ENCODE measurements around the gene ITGA1. TPM values are rescaled to one million over a fixed set of nuclear protein-coding genes. Genes with fewer than 3 reads are reported as not detected.

Gene ITGA1
- total RNA-seq, 4 donors from 2014 or later = 41.8 to 94.0 (median 69.6) TPM

DNA sequence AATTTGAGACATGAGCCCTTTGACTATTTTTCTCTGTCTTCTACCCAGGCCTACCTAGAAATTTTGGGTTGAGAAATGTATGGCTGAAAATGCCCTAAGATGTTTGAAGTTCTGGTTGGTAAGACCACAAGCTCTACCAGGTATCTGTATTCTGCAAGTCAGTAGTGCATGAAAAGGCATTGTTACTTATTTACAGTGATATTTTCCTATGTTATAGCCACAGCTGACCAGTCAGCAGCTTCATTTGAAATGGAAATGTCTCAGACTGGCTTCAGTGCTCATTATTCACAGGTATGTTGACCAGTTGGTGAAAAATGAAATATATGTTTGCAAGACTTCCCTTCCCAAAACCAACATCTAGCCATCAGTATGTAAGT, 109.5 kb downstream of the ITGA1 start:
- DNase-seq = no peak
- peak overlapping the region in 1 of 2 donors; percentile 71 for H3K27ac ChIP-seq
- no peak overlapping the region for H3K4me3 ChIP-seq
- no peaks in the 10 kb centered on the region for H3K27me3 ChIP-seq
- TF ChIP-seq POLR2A (IDR thresholded peaks at IDR 0.05) = no peak
- TF ChIP-seq, protein P1, sequence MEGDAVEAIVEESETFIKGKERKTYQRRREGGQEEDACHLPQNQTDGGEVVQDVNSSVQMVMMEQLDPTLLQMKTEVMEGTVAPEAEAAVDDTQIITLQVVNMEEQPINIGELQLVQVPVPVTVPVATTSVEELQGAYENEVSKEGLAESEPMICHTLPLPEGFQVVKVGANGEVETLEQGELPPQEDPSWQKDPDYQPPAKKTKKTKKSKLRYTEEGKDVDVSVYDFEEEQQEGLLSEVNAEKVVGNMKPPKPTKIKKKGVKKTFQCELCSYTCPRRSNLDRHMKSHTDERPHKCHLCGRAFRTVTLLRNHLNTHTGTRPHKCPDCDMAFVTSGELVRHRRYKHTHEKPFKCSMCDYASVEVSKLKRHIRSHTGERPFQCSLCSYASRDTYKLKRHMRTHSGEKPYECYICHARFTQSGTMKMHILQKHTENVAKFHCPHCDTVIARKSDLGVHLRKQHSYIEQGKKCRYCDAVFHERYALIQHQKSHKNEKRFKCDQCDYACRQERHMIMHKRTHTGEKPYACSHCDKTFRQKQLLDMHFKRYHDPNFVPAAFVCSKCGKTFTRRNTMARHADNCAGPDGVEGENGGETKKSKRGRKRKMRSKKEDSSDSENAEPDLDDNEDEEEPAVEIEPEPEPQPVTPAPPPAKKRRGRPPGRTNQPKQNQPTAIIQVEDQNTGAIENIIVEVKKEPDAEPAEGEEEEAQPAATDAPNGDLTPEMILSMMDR (IDR thresholded peaks at IDR 0.05) = no peak
- H3K9me3 ChIP-seq = no peaks in the 10 kb centered on the region
- peaks cover 0 to 6% of the 10 kb centered on the region in 2 donors for H3K4me1 ChIP-seq
- intact Hi-C loops (cut with DNase I; ENCODE audit: low total_unique reads) = no loop called here
- H3K36me3 ChIP-seq = no peaks in the 10 kb centered on the region

- H3K36me3 ChIP-seq = no peaks in the 10 kb centered on the region
- no peak overlapping the region for H3K27ac ChIP-seq
- H3K27me3 ChIP-seq = no peaks in the 10 kb centered on the region
- no peak for DNase-seq
- H3K4me1 ChIP-seq = peaks cover 0 to 6% of the 10 kb centered on the region in 2 donors
- no peaks in the 10 kb centered on the region for H3K9me3 ChIP-seq
- intact Hi-C loops (cut with DNase I; ENCODE audit: low total_unique reads) = no loop called here
- no peak overlapping the region for H3K4me3 ChIP-seq
- TF ChIP-seq POLR2A (IDR thresholded peaks at IDR 0.05) = no peak
- TF ChIP-seq, protein P1 (IDR thresholded peaks at IDR 0.05) = no peak
Measured at GRCh38 chr5:52898961-52899680, 111.4 kb downstream of the ITGA1 start.

- TF ChIP-seq, protein P1 (IDR thresholded peaks at IDR 0.05) = no peak
- intact Hi-C loops (cut with DNase I; ENCODE audit: low total_unique reads) = no loop called here
- Histone ChIP-seq H3K27ac (no peak overlapping the region), H3K9me3 (no peaks in the 10 kb centered on the region), H3K4me3 (no peak overlapping the region), H3K4me1 (no peaks in the 10 kb centered on the region), H3K27me3 (no peaks in the 10 kb centered on the region), H3K36me3 (no peaks in the 10 kb centered on the region)
- no peak for DNase-seq
Measured at GRCh38 chr5:52903142-52903541, 115.4 kb downstream of the ITGA1 start.

GRCh38 chr5:52906343-52906742, 118.6 kb downstream of the ITGA1 start:
- TF ChIP-seq, protein P1 (IDR thresholded peaks at IDR 0.05) = no peak
- no peak for TF ChIP-seq POLR2A (IDR thresholded peaks at IDR 0.05)
- H3K27ac ChIP-seq = no peak overlapping the region
- intact Hi-C loops (cut with DNase I; ENCODE audit: low total_unique reads) = no loop called here

DNA sequence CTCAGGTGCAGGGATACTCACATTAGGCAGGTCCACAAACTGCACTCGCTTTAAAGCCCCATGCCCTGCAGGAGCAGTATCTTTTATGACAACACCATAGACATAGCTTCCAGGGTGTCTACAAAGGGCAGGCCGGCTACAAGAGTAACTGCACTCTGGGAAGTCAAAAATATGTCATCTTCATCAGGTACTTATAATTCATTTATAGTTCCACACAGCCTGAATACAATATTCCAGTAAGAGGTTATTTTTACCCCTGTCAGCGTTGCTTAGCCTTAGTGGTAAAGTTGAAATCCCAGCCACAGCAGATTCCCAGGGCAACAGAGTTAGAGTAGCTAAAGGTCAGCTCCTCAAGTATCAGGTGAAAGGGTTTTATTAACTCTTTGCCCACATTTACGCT, 119.1 kb downstream of the ITGA1 start:
- Histone ChIP-seq H3K27me3 (no peaks in the 10 kb centered on the region), H3K27ac (no peak overlapping the region), H3K36me3 (no peaks in the 10 kb centered on the region), H3K4me1 (no peaks in the 10 kb centered on the region), H3K4me3 (no peak overlapping the region), H3K9me3 (no peaks in the 10 kb centered on the region)
- intact Hi-C loops (cut with DNase I; ENCODE audit: low total_unique reads) = no loop called here
- TF ChIP-seq, protein P1 (IDR thresholded peaks at IDR 0.05) = no peak
- TF ChIP-seq POLR2A (IDR thresholded peaks at IDR 0.05) = no peak
- no peak for DNase-seq

More at GRCh38 chr5:52906343-52906742, 118.6 kb downstream of the ITGA1 start:
- H3K4me3 ChIP-seq = no peak overlapping the region
- no peaks in the 10 kb centered on the region for H3K27me3 ChIP-seq
- no peaks in the 10 kb centered on the region for H3K4me1 ChIP-seq
- no peaks in the 10 kb centered on the region for H3K9me3 ChIP-seq
- H3K36me3 ChIP-seq = no peaks in the 10 kb centered on the region
- DNase-seq = no peak
